Renal cortex interstitium (tissue), 11 donors: ENCODE measurements around the gene COTL1. TPM values are rescaled to one million over a fixed set of nuclear protein-coding genes. Genes with fewer than 3 reads are reported as not detected.
"Not testable (repeated sequence)": the region's sequence is repeated elsewhere in the genome, so short reads cannot be mapped to it uniquely, and the experiment has no call there.

Source experiments
- DNase-seq, 11 donors: peaks; one replicate each; pipeline ENCODE4 v3.0.0-alpha.2; 2013; ENCODE audit warnings: low read depth in 9 of 11, low spot score in 4 of 11; ENCODE audit errors: extremely low read depth in 1 of 11
- polyA plus RNA-seq, 3 donors: library from polyadenylated mRNA; unstranded; fragments of 120-200 nt; gene quantifications; one replicate each; pipeline ENCODE4 v1.2.1, GENCODE V29; 2013; ENCODE audit not compliant: insufficient read length in 3 of 3

The COTL1 gene
- polyA plus RNA-seq, 3 donors: 141 to 146 (median 143) TPM

DNA sequence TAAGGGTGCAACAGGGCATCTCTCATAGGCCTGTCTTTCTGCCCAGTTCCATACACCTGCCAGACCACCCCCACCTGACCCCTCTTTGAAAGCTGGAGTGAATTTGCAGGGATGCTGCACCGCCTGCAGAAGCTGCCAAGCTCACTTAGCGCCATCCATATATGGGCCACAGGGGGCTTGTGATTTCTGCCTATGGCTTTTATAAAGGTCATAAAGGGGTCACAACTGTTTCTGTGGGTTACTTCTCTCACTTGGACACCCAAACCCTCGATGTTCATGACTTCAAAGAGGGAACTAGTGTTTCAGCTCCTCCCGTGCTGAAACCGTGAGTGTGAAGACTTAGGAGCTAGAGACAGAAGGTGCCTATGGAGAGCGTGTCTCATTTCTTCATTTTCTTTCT is 89.6 kb downstream of the COTL1 start:
- DNase-seq: no peak

DNA sequence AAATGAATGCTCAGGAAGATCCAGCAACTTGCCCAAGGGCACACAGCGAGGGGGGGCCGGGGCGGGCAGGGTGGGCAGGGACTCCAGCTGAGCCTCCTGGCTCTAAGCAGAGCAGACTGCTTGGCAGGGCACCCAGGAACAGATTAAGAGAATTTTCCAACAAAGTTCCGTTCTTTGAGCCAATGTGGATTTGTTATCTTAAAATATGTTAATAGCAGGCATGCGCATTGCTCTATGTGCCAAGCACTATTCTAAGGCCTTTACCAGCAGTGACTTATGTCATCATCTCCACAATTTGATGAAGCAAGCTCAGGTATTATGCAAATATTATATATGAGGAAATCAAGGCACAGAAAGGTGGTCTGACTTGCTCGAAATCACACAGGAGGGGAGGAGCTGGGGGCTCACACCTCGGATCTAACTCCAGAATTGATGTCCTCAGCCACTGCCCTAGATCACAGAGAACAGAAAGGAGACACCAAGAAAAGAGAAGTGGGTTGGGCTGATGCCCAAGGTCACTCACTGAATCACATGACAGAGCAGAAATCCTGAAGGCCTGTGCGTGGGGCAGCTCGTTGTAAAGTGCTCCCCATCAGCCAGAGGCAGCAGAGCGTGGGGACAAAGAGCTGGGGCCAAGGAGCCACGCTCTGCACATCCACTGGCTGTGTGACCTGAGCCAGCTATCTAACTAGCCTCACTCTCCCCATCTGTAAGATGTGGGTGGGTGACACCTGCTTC is 90.2 kb downstream of the COTL1 start:
- no peak for DNase-seq

DNA sequence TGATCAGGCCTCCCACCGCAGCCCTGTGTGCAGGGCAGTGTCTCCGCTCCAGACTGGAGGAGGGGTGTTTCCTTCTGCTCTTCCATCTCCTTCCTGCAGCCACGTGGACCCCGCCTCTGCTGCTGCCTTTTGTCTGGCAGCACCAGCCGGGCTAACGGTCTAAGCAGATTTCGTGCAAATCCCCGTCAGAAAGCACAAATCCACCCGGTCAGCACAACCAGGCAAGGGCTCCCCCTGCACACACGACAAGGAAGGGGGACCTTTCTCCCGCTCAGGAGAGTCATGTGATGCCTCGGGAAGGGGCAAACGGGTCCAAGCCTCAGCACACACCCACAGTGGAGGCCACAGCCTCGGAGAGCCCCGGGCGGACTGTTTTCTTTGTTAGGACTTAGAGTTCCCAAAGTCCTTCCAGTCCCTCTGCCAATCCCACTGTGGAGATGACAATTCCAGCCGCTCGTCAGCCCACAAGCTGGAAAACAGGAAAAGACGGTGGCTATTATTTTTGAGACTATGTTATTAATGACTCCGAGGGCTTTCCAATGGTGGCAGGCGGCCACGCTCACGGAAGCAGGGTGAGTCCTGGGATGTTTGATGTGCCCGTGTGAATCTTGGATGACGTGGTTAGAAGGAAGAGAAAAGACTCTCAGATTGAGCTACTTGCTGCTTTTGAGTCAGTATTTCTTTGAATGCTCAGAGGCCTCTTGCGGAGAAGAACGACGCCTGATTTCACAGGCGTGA is 90.9 kb downstream of the COTL1 start:
- no peak for DNase-seq

DNA sequence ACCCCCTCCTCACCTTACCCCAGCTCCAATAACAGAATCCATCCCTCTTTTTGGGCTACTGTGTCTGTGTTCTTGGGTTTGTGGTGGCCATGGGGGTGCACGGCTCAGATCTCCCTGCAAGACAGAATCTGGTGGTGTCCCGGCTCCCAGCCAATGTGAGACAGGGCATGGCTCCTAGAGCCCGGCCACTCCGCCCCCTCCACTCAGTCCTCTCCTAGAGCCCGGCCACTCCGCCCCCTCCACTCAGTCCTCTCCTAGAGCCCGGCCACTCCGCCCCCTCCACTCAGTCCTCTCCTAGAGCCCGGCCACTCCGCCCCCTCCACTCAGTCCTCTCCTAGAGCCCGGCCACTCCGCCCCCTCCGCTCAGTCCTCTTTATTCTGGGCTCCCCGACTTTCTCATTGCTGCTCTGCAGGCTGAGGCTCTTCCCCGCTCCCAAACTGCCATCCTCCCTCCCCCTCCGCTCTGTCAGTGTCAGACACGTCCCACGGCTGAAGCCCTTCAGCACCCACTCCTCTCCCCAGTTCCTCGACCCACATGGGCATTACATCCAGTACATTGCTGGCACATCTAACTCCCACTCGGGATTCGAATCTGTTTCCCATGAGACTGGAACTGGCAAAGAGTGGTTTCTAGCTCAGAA is 92.8 kb downstream of the COTL1 start:
- DNase-seq: not testable (repeated sequence)

DNA sequence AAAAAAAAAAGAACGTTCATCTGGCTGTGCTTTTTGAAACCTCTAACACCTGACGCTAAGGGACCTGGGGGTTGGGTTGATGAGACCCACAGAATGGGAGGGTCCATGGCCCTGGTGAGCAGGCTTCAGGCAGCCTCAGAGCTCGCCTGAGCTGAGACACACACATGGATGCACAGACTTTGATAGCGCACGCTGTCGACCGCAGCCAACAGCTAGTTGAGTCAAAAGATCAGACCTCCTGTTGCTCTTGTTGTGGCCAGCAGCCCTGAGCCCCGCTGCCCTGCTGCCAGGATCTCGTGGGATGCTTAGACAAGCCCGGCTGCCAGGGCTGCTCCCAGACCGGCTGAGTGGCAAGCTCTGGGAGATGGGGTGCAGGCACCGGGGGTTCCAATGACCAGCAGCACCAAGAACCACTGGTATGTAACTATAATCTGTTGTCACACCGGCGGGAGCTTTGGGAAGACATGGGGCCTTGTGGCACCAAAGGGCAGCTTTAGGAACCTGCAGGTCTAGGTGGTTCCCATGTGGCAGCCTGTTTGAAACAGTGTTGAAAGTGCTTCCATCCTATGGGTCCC is 93.4 kb downstream of the COTL1 start:
- no peak for DNase-seq

DNA sequence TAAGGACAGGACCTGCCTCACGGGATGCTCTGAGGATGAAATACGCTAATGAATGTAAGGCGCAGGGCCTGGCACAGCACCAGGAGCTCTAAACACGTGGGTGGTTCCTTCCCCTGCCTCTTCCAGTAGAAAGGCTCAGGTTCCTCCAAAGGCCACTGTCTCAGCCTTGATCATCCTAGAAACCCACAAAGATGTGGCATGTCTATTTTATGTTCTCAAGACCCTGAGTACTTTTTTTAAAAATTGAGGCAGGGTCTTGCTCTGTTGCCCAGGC is 96.4 kb downstream of the COTL1 start:
- DNase-seq: no peak

DNA sequence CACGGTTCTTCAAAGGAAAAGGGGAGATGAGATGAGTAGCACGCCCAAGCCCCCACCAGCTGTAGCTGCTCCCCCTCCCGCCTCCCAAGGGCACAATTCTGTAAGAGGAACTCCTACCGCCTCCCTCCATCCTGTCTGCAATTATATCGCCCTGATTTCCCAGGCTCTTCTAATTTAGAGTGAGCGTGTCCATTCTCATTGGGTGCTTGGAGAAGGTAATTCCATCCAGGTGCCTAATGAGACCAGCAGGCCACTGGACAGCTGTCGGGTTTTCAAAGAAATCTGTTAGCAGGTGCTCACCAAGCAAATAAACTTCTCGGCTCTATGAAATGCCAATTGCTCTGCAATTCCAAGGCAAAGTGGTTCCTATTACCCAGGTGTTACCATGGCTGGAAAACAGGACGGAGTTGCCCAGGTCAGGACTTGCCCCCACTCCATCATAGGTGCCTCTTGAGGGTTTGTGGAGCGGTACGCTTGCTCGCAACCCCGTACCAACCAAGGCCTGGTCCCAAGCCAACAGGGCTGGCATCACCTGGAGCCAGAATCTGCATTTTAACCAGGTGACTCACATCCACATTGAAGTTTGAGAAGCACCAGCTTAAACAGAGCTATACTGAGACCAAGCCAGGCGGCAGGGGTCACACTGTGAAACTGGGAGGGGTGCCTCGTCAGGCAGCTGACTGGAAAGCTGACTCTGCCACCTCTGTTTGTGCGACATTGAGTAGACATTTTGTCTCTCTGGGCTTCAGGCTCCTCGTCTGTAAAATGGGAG is 97.0 kb downstream of the COTL1 start:
- DNase-seq: no peak

DNA sequence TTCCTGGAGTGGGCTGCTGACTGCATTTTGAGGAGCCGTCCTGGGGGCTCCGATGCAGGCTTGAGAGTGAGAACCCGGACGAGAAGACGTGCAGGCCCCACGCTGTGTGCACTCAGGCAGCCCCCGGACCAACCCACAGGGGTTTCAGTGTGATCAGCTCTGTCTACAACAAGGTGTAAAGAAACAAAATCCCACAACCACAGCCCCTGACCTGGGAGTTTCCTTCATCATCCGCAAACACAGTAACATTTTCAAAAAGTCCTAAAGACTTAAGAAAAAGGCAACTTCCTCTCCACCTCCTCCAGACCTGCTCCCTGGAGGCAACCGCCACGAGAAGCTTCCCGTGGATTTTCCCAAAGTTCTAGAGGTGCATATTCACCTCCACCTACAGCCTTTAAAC is 98.0 kb downstream of the COTL1 start:
- DNase-seq: no peak

DNA sequence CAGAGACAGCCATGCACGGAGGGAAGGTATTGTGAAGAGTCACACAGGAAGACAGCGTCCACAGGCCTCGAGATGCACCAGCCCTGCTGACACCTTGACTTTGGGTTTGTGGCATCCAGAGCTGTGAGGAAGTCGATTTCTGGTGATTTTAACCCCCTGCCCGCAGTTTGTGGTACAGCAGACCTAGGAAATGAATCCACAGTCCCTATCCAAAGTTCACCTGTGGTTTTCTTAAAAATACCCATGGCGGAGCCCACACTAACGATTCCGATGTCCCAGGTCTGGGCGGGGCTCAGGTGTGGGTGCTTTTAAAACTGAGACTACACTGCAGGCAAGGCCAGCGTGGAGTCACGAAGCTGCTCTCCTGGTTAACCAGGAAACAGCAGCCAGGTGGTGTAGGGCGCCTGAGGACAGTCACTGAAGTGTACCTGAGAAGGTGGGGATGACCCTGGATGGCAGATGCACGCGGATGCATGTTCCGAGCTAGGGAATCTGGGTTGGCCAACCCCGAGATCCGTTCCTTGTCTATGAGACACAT is 99.0 kb downstream of the COTL1 start:
- DNase-seq: no peak

DNA sequence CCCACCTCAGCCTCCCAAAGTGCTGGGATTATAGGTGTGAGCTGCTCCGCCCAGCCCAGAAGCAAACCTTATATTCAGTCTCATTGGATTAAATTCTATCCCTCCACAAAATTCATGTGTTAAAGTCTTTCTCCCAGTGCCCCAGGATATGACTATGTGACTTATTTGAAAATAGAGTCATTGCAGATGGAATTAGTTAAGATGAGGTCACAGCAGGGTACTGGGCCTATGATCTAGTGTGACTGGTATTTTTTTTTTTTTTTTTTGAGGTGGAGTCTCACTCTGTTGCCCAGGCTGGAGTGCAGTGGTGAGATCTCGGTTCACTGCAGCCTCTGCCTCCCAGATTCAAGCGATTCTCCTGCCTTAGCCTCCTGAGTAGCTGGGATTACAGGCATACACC is 99.7 kb downstream of the COTL1 start:
- not testable (repeated sequence) for DNase-seq

DNA sequence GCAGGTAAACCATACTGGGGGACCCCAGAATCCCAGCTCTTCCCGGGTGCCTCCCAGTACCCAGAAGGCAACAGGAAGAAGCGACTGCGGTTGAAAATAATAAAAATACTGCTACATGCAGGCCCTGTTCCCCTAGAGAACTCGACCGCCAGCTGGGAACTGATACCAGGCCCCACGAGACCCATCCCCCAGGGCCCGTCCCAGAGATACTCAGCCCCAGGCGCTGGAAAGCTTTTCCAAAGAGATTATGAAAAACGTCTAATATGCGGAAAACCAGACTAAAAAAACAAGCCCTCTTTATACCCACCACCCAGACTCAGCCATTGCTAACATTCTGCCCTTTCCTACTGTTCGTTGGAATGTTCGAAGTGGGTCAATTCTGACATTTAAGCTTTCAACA is 100.5 kb downstream of the COTL1 start:
- no peak for DNase-seq

Other genes with a start within 250 kb of the COTL1 start
- 1 to 10 TPM in 1 of 3 donors, under 1 TPM in 2; 0.52 to 1.8 (median 0.98) TPM for gene ATP2C2, start 249.5 kb downstream of the COTL1 start, polyA plus RNA-seq
- gene MEAK7, start 113.4 kb downstream of the COTL1 start, polyA plus RNA-seq: 10 to 100 TPM; 16.9 to 20.6 (median 18.9) TPM
- 10 to 100 TPM; 24.6 to 36.2 (median 29.2) TPM for gene KLHL36, start 30.4 kb upstream of the COTL1 start, polyA plus RNA-seq
- gene USP10, start 81.9 kb upstream of the COTL1 start, polyA plus RNA-seq: 100 to 1,000 TPM; 112 to 134 (median 113) TPM
- gene CRISPLD2, start 201.9 kb upstream of the COTL1 start, polyA plus RNA-seq: 1 to 10 TPM; 6.7 to 9.2 (median 7.8) TPM